ENCODE results near the gene METTL14. TPM values are rescaled to one million over a fixed set of nuclear protein-coding genes. Genes with fewer than 3 reads are reported as not detected.

METTL14 gene
- total and polyA plus RNA-seq, 7 donors, result 5.2 to 32.5 (median 19.3) TPM

- Histone ChIP-seq H3K9me3 (no peaks in the 10 kb centered on the region), H3K36me3 (ENCODE audit: insufficient read depth in 1 of 2, low read depth in 1 of 2) (peaks cover 0 to 9% of the 10 kb centered on the region in 2 donors), H3K4me1 (peaks cover 21% of the 10 kb centered on the region), H3K27me3 (ENCODE audit: insufficient read depth in 3 of 3, low read length in 2 of 3) (no peaks in the 10 kb centered on the region), H3K27ac (no peak overlapping the region), H3K4me3 (no peak overlapping the region)
- ATAC-seq (no peak), DNase-seq (no peak)
- WGBS, 3 donors, result 96 to 98% (median 97%) methylated on average over 1 of the region's 1 CpG
- intact Hi-C loops (cut with DNase I), result no loop called here
- TF ChIP-seq CTCF (IDR thresholded peaks at IDR 0.05), result no peak
Observed at GRCh38 chr4:118756958-118757357, 71.8 kb downstream of the METTL14 start.

GRCh38 chr4:118757761-118758251 lies 72.6 kb downstream of the METTL14 start:
- Histone ChIP-seq H3K27ac (no peak overlapping the region), H3K4me3 (no peak overlapping the region), H3K9me3 (no peaks in the 10 kb centered on the region), H3K4me1 (peaks cover 25% of the 10 kb centered on the region), H3K27me3 (ENCODE audit: insufficient read depth in 3 of 3, low read length in 2 of 3) (no peaks in the 10 kb centered on the region), H3K36me3 (ENCODE audit: insufficient read depth in 1 of 2, low read depth in 1 of 2) (peaks cover 0 to 1% of the 10 kb centered on the region in 2 donors)
- intact Hi-C loops (cut with DNase I), result no loop called here
- WGBS, 3 donors, result 35 to 54% (median 43%) methylated on average over 2 of the region's 2 CpGs
- ATAC-seq, result peak in 1 of 4 donors; percentile 62
- no peak for DNase-seq
- TF ChIP-seq CTCF (IDR thresholded peaks at IDR 0.05), result no peak

GRCh38 chr4:118758293-118758692 lies 73.1 kb downstream of the METTL14 start:
- H3K36me3 ChIP-seq (ENCODE audit: insufficient read depth in 1 of 2, low read depth in 1 of 2), result peaks cover 0 to under 1% of the 10 kb centered on the region in 2 donors
- DNase-seq (no peak), ATAC-seq (no peak)
- WGBS, 3 donors, result 35 to 51% (median 39%) methylated on average over 5 of the region's 5 CpGs
- H3K27me3 ChIP-seq (ENCODE audit: insufficient read depth in 3 of 3, low read length in 2 of 3), result no peaks in the 10 kb centered on the region
- H3K4me1 ChIP-seq, result peaks cover 20% of the 10 kb centered on the region
- intact Hi-C loops (cut with DNase I), result no loop called here
- no peak overlapping the region for H3K27ac ChIP-seq
- H3K9me3 ChIP-seq, result no peaks in the 10 kb centered on the region
- TF ChIP-seq CTCF (IDR thresholded peaks at IDR 0.05), result no peak
- no peak overlapping the region for H3K4me3 ChIP-seq

GRCh38 chr4:118759481-118759880 lies 74.3 kb downstream of the METTL14 start:
- Histone ChIP-seq H3K4me3 (no peak overlapping the region), H3K36me3 (ENCODE audit: insufficient read depth in 1 of 2, low read depth in 1 of 2) (peaks cover 0 to 13% of the 10 kb centered on the region in 2 donors), H3K4me1 (peaks cover 16% of the 10 kb centered on the region), H3K27ac (no peak overlapping the region), H3K9me3 (no peaks in the 10 kb centered on the region), H3K27me3 (ENCODE audit: insufficient read depth in 3 of 3, low read length in 2 of 3) (no peaks in the 10 kb centered on the region)
- intact Hi-C loops (cut with DNase I), result no loop called here
- ATAC-seq, result no peak
- no peak for DNase-seq
- 52 to 61% (median 56%) methylated on average over 2 of the region's 2 CpGs for WGBS, 3 donors
- TF ChIP-seq CTCF (IDR thresholded peaks at IDR 0.05), result no peak

GRCh38 chr4:118760092-118760491 lies 74.9 kb downstream of the METTL14 start:
- Histone ChIP-seq H3K27ac (no peak overlapping the region), H3K27me3 (ENCODE audit: insufficient read depth in 3 of 3, low read length in 2 of 3) (no peaks in the 10 kb centered on the region), H3K4me1 (peaks cover 21% of the 10 kb centered on the region), H3K4me3 (no peak overlapping the region), H3K9me3 (no peaks in the 10 kb centered on the region), H3K36me3 (ENCODE audit: insufficient read depth in 1 of 2, low read depth in 1 of 2) (peaks cover 0 to 15% of the 10 kb centered on the region in 2 donors)
- no peak for ATAC-seq
- intact Hi-C loops (cut with DNase I), result no loop called here
- no peak for TF ChIP-seq CTCF (IDR thresholded peaks at IDR 0.05)
- no peak for DNase-seq
- 77 to 83% (median 83%) methylated on average over 3 of the region's 3 CpGs for WGBS, 3 donors
